ENCODE results near the gene PLP1.

DNA sequence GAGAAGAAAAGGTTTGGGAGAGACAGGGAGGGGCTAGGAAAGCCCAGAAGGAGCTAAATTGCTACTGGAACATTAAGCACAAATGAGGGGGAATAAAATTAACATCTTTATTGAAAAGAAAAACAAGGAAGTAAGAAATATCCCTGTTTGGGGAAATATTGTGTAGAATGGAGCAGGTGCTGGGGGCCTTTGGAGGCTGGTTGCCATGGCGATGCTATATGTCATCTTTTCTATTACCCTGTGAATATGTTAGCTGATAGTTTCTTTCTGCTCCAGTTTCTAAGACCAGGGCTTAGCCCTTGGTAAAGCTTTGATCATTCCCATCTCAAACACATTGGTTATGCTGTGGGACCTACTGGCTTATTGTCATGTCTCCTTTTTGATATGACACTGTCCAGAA, 37.2 kb upstream of the PLP1 start:
- TF ChIP-seq ZNF274 (IDR thresholded peaks at IDR 0.05; ENCODE audit: low read depth, low read length) (no peak), SUZ12 (IDR thresholded peaks at IDR 0.05; ENCODE audit: extremely low read depth, insufficient read depth, insufficient read length) (no peak)

All from NT2/D1 (cell line).